Stimulated activated CD4-positive, alpha-beta T cell treated with anti-CD3 and anti-CD28 coated beads, Interleukin-1b, Interleukin-23, amount 100 ng/mL, for 1 hour (primary cell): ENCODE results near the gene PET100.
"Not testable (repeated sequence)": the region's sequence is repeated elsewhere in the genome, so short reads cannot be mapped to it uniquely, and the experiment has no call there.

Experiments
- DNase-seq, 2 donors: peaks; one replicate each; pipeline ENCODE4 v3.0.0-alpha.2; 2020; ENCODE audit warnings: low read depth in 2 of 2

Gene PET100

DNA sequence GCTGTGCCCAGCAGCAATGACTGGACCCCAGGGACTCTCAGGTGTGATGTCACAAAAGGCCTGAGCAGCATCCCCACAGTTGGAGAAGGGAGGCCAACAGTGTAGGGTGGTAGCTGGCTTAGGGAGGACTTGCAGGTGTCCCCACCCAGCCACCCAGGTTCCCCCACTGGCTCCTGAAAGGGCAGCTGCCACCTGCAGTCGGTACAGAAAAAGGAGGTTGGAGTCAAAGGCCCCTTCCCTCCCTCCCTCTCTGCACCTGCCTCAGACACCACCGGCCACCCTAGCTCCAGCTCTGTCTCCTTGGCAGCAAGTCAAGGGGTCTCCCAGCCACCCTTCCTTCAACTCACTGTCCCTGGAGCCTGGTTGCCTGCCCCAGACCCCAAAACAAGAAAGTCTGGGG is 4.1 kb downstream of the PET100 start, which contains the start of gene PCP2:
Gene PCP2, minus strand, starts transcription at position 22 of the 400 bp plus-strand sequence. CDS start 262 bp downstream, outside the sequence.
- DNase-seq, result no peak

DNA sequence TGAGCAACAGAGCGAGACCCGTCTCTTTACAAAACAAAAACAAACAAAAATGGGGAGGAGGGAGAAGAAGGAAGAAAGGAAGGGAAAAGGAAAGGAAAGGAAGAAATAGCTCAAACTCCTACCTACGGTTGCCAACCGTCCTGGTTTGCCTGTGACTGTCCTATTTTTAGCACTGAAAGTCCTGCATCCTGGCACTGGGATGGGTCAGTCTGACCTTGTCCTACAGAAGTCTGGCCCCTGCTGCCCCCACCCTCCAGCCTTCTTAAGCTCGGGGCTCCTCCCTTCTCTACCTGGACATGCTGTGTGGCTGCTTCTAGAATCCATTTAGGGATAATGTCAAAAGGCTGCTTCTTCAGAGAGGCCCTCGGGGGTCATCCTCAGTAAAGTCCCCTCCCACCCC is 6.1 kb downstream of the PET100 start:
- DNase-seq, result no peak

DNA sequence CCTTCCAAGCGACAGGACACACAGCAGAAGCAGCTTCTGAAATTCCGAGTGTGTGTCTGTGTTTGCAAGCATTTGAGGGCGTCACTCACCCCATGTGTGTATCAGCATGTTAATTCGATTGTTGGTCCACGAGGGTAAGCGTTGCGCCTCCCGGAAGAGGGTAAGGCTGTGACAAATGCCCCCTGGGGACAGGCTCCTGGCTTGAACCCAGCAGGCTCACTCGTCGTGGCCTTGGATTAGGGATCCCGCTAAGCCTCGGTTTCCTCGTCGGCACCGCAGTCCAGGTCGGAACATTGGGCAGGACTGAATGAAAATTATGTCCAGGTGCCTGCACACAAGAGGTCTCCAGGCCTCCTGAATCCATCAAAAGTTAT is 6.7 kb downstream of the PET100 start:
- no peak for DNase-seq

DNA sequence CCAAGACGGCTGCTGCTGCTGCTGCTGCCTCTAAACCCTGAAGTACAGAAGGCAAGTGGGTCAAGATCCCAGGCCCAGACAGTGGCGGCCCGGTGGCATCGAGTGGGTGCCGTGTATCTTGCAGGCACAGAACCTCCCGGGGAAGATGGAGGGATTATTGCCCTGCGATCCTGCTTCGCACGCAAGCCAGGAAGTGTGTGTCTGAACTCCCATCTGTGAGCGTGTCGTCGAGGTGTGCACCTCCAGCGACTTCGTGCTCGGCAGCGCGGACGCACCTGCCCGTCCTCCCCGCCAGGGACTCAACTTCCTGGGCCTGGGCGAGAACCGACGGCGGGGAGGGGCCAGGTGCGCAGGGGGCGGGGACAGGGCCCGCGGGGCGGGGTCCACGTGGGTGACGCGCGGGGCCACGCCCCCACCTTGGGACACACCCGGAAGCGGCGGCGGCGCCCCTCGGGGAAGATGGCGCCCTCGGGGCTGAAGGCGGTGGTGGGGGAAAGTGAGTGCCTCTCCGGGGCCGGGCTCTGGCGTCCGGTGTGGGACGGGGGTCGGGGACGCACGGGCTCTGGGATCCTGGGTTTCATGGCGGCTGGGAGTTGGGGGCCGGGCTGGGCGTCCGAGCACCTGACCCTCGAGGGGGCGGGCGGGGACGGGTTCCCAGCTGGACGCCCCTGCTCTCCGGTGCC is 7.2 kb downstream of the PET100 start, which contains the start of gene STXBP2:
Gene STXBP2, plus strand, starts transcription at position 420 of the 683 bp plus-strand sequence. Its CDS starts 40 bp downstream, at position 460.
- DNase-seq, result peak; percentile 93 to 95

DNA sequence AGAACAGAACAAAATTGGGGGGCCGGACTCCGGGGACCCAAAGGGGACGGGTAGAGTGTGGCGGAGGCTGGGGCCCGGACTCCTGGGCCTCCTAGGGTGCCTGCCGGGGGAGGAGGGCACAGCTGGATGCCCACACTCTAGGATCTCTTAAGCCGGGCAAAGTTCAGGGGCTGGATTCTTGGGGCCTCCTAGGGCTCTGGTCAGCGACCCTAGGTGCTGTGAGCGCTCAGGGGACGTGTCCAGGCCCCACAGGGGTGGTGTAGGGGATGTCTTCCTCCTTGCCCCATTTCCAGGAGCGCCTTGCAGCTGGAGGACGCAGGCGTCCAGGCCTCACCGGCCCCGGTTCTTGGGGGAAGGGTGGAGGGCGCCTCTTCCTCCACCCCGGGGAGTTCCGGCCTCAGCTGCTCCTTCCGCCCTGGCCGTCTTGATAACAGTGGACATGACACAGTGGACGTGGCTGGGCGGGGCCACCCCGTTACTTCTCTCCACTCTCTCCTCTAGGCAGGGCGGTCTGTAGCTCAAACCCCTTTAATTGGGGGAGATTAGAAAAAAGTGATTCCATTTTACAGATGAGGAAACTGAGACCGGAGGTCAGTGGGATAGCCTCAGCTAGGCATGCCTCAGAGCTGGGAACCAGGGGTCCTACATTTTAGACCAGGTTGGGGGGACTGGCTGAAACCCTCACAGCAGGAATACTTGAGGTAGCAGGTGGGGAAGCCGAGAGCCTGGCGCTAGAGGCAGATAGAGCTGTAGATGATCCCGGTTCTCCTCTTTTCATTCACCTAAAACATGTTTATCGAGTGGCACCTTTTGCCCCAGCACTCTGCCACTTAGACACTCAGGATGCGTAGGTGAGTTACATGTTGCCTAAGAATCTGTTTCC is 8.0 kb downstream of the PET100 start:
- DNase-seq, result no peak

DNA sequence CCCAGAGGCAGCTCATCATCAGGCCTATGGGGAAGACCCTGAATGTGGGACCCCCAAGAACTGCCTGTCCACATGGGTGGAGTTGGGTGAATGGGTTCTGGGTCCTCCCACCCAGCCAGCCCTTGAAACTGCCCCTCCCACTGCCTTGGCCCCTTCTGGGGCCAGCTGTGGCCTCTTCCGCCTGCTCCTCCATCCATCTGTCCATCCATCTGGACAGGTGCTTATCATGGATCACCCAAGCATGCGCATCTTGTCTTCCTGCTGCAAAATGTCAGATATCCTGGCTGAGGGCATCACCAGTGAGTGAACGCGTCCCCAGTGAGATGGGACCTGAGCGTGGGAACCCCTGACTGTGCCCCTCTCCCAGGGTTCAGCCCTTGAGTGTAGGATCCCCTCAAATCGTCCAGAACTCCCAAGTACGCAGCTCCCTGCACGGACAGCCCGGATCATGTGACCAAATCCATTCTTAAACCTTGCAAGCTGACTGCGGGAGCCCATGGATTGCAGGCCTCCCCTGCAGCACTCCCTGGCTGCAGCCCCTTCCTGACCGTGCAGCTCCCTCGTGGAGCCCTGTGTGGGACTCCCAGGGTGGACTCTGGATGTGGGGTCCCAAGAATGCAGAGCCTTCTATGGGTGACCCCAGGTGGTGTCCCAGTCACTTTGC is 9.3 kb downstream of the PET100 start:
- no peak for DNase-seq

DNA sequence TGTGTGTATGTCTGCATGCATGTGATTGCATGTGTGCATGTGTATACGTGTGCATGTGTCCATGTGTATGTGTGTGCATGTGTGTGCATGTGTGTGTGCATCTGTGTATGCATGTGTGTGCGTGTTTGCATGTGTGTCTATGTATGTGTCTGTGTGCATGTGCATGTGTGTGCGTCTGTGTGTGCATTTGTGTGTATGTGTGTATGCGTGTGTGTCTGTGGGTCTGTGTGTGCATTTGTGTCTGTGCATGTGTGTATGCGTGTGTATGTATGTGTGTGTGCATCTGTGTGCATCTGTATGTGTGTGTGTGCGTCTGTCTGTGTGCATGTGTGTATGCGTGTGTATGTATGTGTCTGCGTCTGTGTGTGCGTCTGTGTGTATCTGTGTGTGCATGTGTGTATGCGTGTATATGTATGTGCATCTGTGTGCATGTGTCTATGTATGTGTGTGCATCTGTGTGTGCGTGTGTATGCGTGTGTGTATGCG is 10.3 kb downstream of the PET100 start:
- DNase-seq, result no peak

DNA sequence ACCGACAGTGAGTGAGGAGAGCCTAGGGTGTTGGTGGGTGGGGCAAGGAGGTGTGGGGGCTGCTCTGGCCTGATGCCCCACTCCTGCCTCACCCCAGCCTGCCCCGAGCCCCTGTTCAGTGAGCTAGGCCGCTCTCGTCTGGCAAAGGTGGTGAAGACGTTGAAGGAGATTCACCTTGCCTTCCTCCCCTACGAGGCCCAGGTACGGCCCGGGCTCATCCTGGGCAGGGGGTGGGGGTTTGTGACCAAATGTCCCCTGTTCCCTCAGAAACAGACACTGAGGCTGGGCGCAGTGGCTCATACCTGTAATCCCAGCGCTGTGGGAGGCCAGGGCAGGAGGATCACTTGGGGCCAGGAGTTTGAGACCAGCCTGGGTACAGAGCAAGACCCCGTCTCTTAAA is 11.2 kb downstream of the PET100 start:
- DNase-seq, result no peak

DNA sequence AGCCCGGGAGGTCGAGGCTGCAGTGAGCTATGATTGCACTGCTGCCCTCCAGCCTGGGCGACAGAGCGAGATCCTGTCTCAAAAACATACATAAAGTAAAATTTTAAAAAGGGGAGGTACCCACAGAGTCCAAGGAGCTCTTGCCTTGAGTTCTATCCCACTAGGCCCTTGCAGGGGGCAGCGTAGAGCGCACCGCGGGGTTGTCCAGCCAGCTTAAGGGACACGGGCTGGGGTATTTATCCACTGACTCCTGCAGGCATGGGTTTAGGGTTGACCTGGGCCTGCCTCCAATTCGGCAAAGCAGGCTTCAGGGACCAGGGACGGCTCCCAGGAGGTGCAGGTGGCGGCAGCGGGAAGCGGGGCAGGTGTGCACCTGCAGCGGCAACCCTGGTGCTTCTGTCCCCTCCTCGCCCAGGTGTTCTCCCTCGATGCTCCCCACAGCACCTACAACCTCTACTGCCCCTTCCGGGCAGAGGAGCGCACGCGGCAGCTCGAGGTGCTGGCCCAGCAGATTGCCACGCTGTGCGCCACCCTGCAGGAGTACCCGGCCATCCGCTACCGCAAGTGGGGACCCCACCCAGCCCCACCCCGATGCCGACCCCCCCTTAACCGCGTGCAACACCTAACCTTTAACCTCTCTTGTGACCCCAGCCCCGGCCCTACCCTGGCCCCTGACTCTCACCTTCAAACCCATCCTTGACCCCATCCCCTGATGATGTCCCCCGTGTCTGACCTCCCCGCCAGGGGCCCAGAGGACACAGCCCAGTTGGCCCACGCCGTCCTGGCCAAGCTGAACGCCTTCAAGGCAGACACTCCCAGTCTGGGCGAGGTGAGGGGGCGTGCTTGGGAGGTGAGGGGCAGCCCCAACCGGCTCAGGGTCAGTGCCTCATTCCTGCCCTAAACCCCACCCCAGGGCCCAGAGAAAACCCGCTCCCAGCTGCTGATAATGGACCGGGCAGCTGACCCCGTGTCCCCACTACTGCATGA is 12.0 kb downstream of the PET100 start:
- no peak for DNase-seq

DNA sequence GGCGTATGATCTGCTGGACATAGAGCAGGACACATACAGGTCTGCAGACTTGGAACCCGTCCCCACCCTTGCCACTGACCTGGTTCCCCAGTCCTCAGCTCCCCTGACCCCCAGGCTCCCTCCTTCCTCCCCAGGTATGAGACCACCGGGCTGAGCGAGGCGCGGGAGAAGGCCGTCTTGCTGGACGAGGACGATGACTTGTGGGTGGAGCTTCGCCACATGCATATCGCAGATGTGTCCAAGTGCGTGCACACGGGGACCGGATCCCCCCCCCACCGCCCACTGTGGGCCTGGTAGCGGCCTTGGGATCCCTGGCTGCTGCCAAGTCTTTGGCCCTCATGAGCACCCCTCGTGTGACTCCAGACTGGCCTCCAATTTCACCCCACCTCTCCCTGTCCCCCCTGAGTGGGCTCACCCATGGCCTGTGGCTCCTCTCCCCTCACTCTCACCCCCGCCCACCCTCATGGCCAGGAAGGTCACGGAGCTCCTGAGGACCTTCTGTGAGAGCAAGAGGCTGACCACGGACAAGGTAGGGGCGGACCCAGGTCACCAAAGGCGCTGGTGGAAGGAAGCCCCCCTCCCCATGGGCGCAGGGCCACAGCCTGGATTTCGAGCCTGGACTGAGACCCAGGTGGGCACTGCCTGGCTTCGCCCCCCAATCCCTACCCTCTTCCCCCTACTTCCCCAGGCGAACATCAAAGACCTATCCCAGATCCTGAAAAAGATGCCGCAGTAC is 12.9 kb downstream of the PET100 start:
- no peak for DNase-seq

DNA sequence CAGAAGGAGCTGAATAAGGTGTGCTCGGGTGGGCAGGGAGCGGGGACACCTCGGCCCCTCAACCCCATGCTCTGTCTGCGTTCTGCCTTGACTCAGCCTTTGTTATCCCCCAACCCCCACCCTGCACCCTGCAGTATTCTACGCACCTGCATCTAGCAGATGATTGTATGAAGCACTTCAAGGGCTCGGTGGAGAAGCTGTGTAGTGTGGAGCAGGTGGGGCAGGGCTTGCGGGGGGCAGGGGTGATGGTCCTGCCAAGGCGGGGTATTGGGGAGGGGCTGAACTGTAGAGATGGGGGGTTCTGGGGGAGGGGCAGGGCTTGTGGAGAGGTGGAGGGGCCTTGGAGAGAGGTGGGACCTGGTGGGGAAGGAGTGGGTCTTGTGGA is 13.4 kb downstream of the PET100 start:
- DNase-seq, result no peak

DNA sequence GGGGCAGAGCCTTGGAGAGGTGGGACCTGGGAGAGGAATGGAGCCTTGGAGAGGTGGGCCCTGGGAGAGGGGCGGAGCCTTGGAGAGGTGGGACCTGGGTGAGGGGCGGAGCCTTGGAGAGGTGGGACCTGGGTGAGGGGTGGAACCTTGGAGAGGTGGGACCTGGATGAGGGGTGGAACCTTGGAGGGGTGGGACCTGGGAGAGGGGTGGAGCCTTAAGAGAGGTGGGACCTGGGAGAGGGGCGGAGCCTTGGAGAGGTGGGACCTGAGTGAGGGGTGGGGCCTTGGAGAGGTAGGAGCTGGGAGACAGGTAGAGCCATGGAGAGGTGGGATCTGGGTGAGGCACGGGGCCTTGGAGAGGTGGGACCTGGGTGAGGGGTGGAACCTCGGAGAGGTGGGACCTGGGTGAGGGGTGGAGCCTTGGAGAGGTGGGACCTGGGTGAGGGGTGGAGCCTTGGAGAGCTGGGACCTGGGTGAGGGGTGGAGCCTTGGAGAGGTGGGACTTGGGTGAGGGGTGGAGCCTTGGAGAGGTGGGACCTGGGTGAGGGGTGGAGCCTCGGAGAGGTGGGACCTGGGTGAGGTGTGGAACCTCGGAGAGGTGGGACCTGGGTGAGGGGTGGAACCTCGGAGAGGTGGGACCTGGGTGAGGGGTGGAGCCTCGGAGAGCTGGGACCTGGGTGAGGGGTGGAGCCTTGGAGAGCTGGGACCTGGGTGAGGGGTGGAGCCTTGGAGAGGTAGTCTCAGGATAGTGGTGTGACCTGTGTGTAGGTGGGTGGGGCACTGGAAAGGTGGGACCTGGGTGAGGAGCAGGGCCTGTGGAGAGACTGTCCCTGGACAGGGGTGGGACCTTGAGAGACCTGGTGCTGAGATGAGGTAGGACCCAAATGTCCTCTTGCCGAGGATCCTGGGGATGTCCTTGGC is 14.3 kb downstream of the PET100 start:
- not testable (repeated sequence) for DNase-seq

DNA sequence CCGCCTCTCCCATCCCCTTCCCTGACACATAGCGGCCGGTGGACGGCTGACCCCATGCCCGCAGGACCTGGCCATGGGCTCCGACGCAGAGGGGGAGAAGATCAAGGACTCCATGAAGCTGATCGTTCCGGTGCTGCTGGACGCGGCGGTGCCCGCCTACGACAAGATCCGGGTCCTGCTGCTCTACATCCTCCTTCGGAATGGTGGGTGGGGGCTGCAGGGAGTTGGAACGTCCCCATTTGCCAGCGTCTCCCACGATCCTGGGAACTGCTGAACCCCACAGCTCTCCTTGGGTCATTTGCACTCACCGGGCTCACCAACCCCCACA is 14.9 kb downstream of the PET100 start:
- no peak for DNase-seq

DNA sequence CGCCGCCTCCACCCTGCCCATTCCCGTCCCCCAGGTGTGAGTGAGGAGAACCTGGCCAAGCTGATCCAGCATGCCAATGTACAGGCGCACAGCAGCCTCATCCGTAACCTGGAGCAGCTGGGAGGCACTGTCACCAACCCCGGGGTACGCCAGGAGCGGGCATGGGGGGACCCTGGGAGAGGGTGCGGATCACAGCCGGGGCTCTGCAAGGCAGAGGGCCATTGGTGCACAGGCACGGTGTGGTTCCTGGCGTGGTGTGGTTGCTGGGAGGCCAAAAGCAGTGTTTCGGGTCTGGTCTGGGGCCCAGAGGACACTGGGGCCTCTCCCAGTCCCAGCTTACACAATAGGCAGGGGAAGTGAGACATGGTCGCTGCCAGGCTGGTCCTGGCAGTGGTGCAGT is 15.6 kb downstream of the PET100 start:
- no peak for DNase-seq

DNA sequence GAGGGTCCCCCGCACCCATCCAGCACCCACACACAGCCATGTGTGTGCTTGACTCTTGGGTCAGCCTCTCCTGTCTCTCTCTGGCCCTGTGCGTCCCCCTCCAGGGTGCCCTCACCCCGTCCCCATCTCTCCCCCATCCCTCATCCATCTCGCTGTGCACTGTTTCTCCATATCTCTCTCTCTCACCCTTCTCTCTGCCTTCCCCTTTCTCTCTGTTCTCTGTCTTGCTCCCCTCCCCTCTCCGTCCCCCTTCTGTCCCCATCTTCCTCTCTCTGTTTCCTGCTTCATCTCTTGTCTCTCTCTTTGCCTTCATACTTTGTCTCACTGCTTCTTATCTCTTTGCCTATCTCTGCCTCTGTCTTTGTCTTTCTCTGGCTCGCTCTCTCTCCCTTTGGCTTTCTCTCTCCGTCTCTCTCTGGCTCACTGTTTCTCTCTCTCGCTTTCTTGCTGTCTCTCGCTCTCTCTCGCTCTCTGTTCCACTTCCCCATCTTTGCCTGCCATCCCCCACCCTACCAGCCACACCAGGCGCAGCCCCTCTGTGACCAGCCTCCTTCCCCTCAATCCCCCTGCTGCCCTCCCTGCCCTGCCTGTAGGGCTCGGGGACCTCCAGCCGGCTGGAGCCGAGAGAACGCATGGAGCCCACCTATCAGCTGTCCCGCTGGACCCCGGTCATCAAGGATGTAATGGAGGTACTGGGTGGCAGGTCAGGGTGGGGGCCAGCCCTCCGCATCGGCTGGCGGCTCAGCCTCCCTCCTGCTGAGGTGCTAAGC is 16.2 kb downstream of the PET100 start:
- DNase-seq, result no peak

DNA sequence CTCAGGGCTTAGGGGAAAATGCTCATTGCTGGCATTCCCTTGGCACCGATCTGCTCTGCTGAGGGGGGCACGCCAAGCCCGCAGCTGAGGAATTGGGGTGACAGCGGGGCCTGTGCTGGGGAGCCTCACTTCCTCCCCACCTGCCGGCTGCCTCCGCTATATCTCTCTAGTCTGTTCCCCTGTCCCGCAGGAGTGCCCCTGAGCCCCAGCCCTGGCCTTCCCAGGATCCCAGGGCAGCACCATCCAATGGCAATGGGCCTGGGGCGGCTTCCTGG is 16.8 kb downstream of the PET100 start:
- DNase-seq, result no peak

DNA sequence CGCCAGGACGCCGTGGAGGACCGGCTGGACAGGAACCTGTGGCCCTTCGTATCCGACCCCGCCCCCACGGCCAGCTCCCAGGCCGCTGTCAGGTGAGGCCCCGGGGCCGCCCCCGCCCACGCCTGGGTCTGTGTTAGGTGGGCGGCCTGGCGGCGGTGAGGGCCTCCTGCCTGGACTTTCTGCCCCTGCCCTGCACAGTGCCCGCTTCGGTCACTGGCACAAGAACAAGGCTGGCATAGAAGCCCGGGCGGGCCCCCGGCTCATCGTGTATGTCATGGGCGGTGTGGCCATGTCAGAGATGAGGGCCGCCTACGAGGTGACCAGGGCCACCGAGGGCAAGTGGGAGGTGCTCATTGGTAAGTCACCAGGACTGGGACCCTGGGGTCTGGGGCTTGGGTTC is 17.6 kb downstream of the PET100 start:
- no peak for DNase-seq

DNA sequence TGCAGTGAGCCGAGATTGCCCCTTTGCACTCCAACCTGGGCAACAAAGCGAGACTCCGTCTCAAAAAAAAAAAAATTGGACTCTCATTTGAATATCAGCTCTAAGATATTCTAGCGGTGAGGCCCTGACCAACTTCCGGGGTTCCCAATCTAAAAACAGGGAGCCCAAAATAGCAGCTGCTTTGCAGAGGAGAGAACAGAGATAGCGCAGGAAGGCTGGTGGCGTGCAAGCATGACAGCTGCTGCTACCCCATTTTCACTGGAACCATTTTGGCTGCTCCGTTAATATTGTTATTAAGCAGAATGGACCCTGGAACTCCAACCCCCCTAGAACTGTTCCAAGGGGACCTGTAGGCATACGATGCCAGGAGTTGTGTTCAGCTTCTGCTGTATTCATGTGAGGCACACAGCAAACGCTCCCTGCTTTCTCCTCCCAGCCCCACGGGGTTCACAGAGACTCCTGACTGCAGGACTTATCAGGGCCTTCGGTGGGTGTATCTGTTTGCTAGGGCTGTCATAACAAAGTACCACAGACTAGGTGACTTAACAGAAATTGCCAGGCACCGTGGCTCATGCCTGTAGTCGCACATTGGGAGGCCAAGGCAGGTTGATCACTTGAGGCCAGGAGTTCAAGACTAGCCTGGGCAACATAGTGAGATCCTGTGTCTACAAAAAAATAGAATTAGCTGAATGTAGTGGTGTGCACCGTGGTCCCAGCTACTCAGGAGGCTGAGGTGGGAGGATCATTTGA is 18.8 kb downstream of the PET100 start:
- no peak for DNase-seq
